HepG2 (cell line): ENCODE results near the gene DST. TPM values are rescaled to one million over a fixed set of nuclear protein-coding genes. Genes with fewer than 3 reads are reported as not detected.
A peak's percentile ranks its signal among the peaks of the same experiment; 100 is the strongest.

Experiments used
- ATAD3A ChIP-seq: sonication (generic); formaldehyde crosslinking; IDR thresholded peaks from 2 replicates; pipeline ENCODE4 v1.4.0; 2020; ENCODE audit warnings: missing genetic modification reagents
- ATF5 ChIP-seq: sonication (generic); formaldehyde crosslinking; IDR thresholded peaks from 2 replicates; pipeline ENCODE4 v1.4.0; 2020; ENCODE audit warnings: mild to moderate bottlenecking, low read depth, missing genetic modification reagents
- CHCHD3 ChIP-seq: sonication (generic); formaldehyde crosslinking; IDR thresholded peaks from 2 replicates; pipeline ENCODE4 v1.8.0; 2022; ENCODE audit warnings: mild to moderate bottlenecking, missing genetic modification reagents, moderate library complexity
- FOXC1 ChIP-seq: sonication (generic); formaldehyde crosslinking; IDR thresholded peaks from 2 replicates; pipeline ENCODE4 v1.8.0; 2022; ENCODE audit warnings: mild to moderate bottlenecking, missing genetic modification reagents, borderline replicate concordance
- FOXK1 ChIP-seq: sonication (generic); formaldehyde crosslinking; IDR thresholded peaks from 2 replicates; pipeline ENCODE4 v1.4.0; 2020; ENCODE audit warnings: low read depth, missing genetic modification reagents, borderline replicate concordance
- HNF4A ChIP-seq: sonication (generic); formaldehyde crosslinking; IDR thresholded peaks from 2 replicates; pipeline ENCODE4 v1.4.0; 2020; ENCODE audit warnings: missing genetic modification reagents
- HOMEZ ChIP-seq: IDR thresholded peaks from 2 replicates; pipeline ENCODE4 v1.6.1; 2016; ENCODE audit warnings: low read depth
- IRF2 ChIP-seq: IDR thresholded peaks from 2 replicates; pipeline ENCODE4 v1.6.1; 2018; ENCODE audit warnings: missing genetic modification reagents, missing compliant biosample characterization
- IRX3 ChIP-seq: sonication (generic); formaldehyde crosslinking; IDR thresholded peaks from 2 replicates; pipeline ENCODE4 v1.8.1; 2023; ENCODE audit warnings: mild to moderate bottlenecking, low read depth, missing genetic modification reagents, borderline replicate concordance
- ISL2 ChIP-seq: sonication (generic); formaldehyde crosslinking; IDR thresholded peaks from 2 replicates; pipeline ENCODE4 v1.5.0; 2020; ENCODE audit warnings: missing genetic modification reagents
- POLR2AphosphoS5 ChIP-seq: IDR thresholded peaks from 2 replicates; pipeline ENCODE4 v1.6.1; 2012; ENCODE audit warnings: low read depth, low read length
- POLR2G ChIP-seq: fragments of 200-400 bp; formaldehyde crosslinking; IDR thresholded peaks from 2 replicates; pipeline ENCODE4 v1.6.1; 2018; ENCODE audit warnings: mild to moderate bottlenecking, low read depth, low read length, moderate library complexity
- PPARG ChIP-seq: conservative IDR thresholded peaks from 2 replicates; pipeline ENCODE4 v1.6.1; 2016; ENCODE audit warnings: missing biosample characterization, missing genetic modification reagents
- SNAPC2 ChIP-seq: sonication (generic); formaldehyde crosslinking; IDR thresholded peaks from 2 replicates; pipeline ENCODE4 v1.8.1; 2022; ENCODE audit warnings: mild to moderate bottlenecking, missing genetic modification reagents
- YEATS4 ChIP-seq: sonication (generic); formaldehyde crosslinking; IDR thresholded peaks from 2 replicates; pipeline ENCODE4 v1.4.0; 2020; ENCODE audit warnings: missing genetic modification reagents, borderline replicate concordance
- ZBTB20 ChIP-seq: sonication (generic); formaldehyde crosslinking; IDR thresholded peaks from 2 replicates; pipeline ENCODE4 v1.8.1; 2023; ENCODE audit warnings: missing genetic modification reagents, low read depth, mild to moderate bottlenecking, borderline replicate concordance
- ZBTB38 ChIP-seq: sonication (generic); formaldehyde crosslinking; IDR thresholded peaks from 2 replicates; pipeline ENCODE4 v1.5.1; 2020; ENCODE audit warnings: mild to moderate bottlenecking, missing genetic modification reagents
- ZFP37 ChIP-seq: sonication (generic); formaldehyde crosslinking; IDR thresholded peaks from 2 replicates; pipeline ENCODE4 v1.4.0; 2020; ENCODE audit warnings: missing genetic modification reagents, borderline replicate concordance
- ZKSCAN5 ChIP-seq: sonication (generic); formaldehyde crosslinking; IDR thresholded peaks from 2 replicates; pipeline ENCODE4 v1.5.1; 2020; ENCODE audit warnings: mild to moderate bottlenecking, missing genetic modification reagents
- ZNF225 ChIP-seq: sonication (generic); formaldehyde crosslinking; IDR thresholded peaks from 2 replicates; pipeline ENCODE4 v1.4.0; 2020; ENCODE audit warnings: mild to moderate bottlenecking, missing genetic modification reagents
- ZNF496 ChIP-seq: sonication (generic); formaldehyde crosslinking; IDR thresholded peaks from 2 replicates; pipeline ENCODE4 v1.8.1; 2023; ENCODE audit warnings: mild to moderate bottlenecking, moderate library complexity, missing genetic modification reagents; ENCODE audit not compliant: insufficient replicate concordance
- ZNF501 ChIP-seq: sonication (generic); formaldehyde crosslinking; IDR thresholded peaks from 2 replicates; pipeline ENCODE4 v1.5.1; 2020; ENCODE audit warnings: mild to moderate bottlenecking, moderate library complexity, missing genetic modification reagents
- ZNF577 ChIP-seq: sonication (generic); formaldehyde crosslinking; IDR thresholded peaks from 2 replicates; pipeline ENCODE4 v1.4.0; 2020; ENCODE audit warnings: mild to moderate bottlenecking, low read depth, missing genetic modification reagents, borderline replicate concordance
- ZNF616 ChIP-seq: sonication (generic); formaldehyde crosslinking; IDR thresholded peaks from 2 replicates; pipeline ENCODE4 v1.5.0; 2020; ENCODE audit warnings: low read depth, mild to moderate bottlenecking, missing genetic modification reagents
- ZNF652 ChIP-seq: IDR thresholded peaks from 2 replicates; pipeline ENCODE4 v1.6.1; 2016; ENCODE audit warnings: low read depth, borderline replicate concordance
- ZNF713 ChIP-seq: sonication (generic); formaldehyde crosslinking; IDR thresholded peaks from 2 replicates; pipeline ENCODE4 v1.4.0; 2020; ENCODE audit warnings: mild to moderate bottlenecking, missing genetic modification reagents
- ZSCAN22 ChIP-seq: sonication (generic); formaldehyde crosslinking; IDR thresholded peaks from 2 replicates; pipeline ENCODE4 v1.4.0; 2020; ENCODE audit warnings: mild to moderate bottlenecking, missing genetic modification reagents
- polyA plus RNA-seq, 8 experiments: library from polyadenylated mRNA; depleted of rRNA in 3 of 8; stranded (reverse) in 7 of 8; unstranded in 1 of 8; fragments of >200 nt; fragmentation: Illumina TruSeq in 4 of 8; extraction: Trizol in 4 of 8; gene quantifications; 2 replicates each; pipeline versions ENCODE4 v1.2.1 to v1.2.3, GENCODE V29; 2011 to 2016; ENCODE audit warnings: low read depth in 4 of 8, missing spikeins in 1 of 8, mixed read lengths in 1 of 8; ENCODE audit not compliant: insufficient read depth in 1 of 8
- total RNA-seq, 5 experiments: library from RNA; depleted of rRNA; stranded (reverse); fragments of >200 nt; fragmentation: Illumina TruSeq; extraction: Trizol; gene quantifications; 2 replicates each; pipeline ENCODE4 v1.2.3, GENCODE V29; 2016; ENCODE audit warnings: low read depth in 1 of 5
- TF ChIP-seq, protein P1 (sequence below): IDR thresholded peaks from 2 replicates; pipeline ENCODE4 v1.6.1; 2016
- TF ChIP-seq, protein P2 (sequence below): sonication (generic); formaldehyde crosslinking; IDR thresholded peaks from 2 replicates; pipeline ENCODE4 v1.5.0; 2020; ENCODE audit warnings: missing genetic modification reagents

Gene DST
- total and polyA plus RNA-seq, 2 of the 13 experiments (the other 11 are each of a cell fraction or from before 2014, with no cell fraction given), result 64.4 to 89.0 TPM

DNA sequence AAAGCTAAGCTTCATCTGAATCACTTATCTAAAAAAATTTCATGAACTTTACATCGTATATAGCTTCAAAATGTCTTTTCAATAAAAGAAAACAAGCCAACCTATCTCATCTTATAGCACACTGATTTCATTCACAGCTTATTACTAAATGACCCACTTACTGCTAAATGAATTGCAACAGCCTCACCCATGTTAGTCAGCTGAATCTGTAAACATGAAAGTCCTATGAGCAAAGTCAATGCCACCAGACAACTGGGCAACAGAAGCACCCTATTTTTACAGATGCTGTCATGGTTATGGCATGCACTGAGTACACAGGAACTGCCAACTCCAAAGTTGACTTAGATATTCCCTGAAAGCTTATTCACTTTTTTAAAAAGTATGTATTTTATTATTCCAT is 41.2 kb upstream of the DST start (continued):
- TF ChIP-seq ZFP37 (CRISPR knock-in tag) (0 out of 2 replicates have a peak, but pooled peaks have one; percentile 37), IRX3 (CRISPR knock-in tag) (no peak), SNAPC2 (CRISPR knock-in tag) (no peak), PPARG (CRISPR knock-in tag) (peak; percentile 92), ZNF616 (CRISPR knock-in tag) (no peak), ZNF501 (CRISPR knock-in tag) (no peak), ZNF713 (CRISPR knock-in tag) (no peak), POLR2AphosphoS5 (no peak), ZNF577 (no peak), ATAD3A (no peak), POLR2G (no peak), ZKSCAN5 (CRISPR knock-in tag) (no peak), ZBTB38 (CRISPR knock-in tag) (no peak), ZNF652 (CRISPR knock-in tag) (peak; percentile 53; the same call in 1 of the 2 replicates), HNF4A (peak; percentile 77), IRF2 (CRISPR knock-in tag) (peak; percentile 93), ISL2 (CRISPR knock-in tag) (peak; percentile 93), YEATS4 (CRISPR knock-in tag) (no peak), FOXC1 (CRISPR knock-in tag) (no peak), HOMEZ (CRISPR knock-in tag) (peak; percentile 94), ZNF225 (CRISPR knock-in tag) (no peak), CHCHD3 (CRISPR knock-in tag) (no peak), ATF5 (CRISPR knock-in tag) (no peak), ZBTB20 (CRISPR knock-in tag) (peak; percentile 98; the same call in 1 of the 2 replicates), FOXK1 (CRISPR knock-in tag) (peak; percentile 99), ZSCAN22 (CRISPR knock-in tag) (no peak), ZNF496 (CRISPR knock-in tag) (no peak)
- TF ChIP-seq, protein P1, sequence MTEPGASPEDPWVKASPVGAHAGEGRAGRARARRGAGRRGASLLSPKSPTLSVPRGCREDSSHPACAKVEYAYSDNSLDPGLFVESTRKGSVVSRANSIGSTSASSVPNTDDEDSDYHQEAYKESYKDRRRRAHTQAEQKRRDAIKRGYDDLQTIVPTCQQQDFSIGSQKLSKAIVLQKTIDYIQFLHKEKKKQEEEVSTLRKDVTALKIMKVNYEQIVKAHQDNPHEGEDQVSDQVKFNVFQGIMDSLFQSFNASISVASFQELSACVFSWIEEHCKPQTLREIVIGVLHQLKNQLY, result peak; percentile 74; the same call in 1 of the 2 replicates
- TF ChIP-seq, protein P2, sequence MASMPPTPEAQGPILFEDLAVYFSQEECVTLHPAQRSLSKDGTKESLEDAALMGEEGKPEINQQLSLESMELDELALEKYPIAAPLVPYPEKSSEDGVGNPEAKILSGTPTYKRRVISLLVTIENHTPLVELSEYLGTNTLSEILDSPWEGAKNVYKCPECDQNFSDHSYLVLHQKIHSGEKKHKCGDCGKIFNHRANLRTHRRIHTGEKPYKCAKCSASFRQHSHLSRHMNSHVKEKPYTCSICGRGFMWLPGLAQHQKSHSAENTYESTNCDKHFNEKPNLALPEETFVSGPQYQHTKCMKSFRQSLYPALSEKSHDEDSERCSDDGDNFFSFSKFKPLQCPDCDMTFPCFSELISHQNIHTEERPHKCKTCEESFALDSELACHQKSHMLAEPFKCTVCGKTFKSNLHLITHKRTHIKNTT (CRISPR knock-in tag), result no peak
